Fibroblast of pulmonary artery (primary cell): ENCODE measurements around the gene ANXA2.

Experiments used
- DNase-seq: peaks from one replicate; pipeline ENCODE4 v3.0.0-alpha.2; 2010; ENCODE audit warnings: low read depth
- H3K4me3 ChIP-seq: replicated peaks from 2 replicates; pipeline ENCODE4 v1.5.1; 2011; ENCODE audit warnings: low read depth, mild to moderate bottlenecking, control low read depth, low read length, moderate library complexity
- CTCF ChIP-seq: IDR thresholded peaks from 2 replicates; pipeline ENCODE4 v1.5.1; 2011; ENCODE audit warnings: mild to moderate bottlenecking, control low read depth, low read length, inconsistent platforms; ENCODE audit errors: missing control alignments

The ANXA2 gene

DNA sequence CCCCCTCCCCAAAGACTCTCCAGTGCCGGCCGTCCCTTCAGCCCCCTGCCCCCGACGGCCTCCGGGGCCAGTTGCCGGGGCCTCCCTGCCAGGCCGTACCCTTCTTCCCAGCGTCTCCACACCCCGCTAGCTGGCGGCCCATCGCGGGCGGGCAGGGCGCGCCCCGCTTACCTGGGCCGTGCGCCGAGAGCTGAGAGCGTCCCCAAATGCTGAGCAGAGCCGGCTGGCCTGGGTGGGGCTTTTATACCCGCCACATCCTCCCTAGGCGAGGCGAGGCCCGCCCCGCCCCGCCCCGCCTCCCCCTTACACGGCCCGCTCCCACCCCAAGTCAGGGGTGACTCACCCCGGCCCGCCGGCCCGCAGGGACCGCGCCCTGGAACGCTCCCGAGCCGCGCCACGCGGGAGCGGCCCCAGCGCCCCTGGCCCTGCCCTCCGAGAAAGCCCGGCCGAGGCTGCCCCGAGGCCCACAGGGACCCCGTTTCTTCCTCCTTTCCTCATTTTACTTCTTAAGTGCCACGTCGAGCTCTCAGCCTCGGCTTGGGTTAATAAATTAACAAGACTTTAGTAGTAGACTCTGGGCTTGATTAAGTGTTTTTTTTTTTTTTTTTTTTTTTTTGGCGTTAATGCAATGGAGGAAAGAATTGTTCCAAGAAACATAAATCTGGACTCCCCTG, at the start of gene ANXA2:
ANXA2 (minus strand) TSS at position 215 of the 674 bp plus-strand sequence. CDS start 11,911 bp downstream, outside the sequence.
- TF ChIP-seq CTCF, result no peak
- H3K4me3 ChIP-seq, result peak within 1 kb of the TSS; percentile 98
- DNase-seq, result peak; percentile 87

- H3K4me3 ChIP-seq, result no peak overlapping the region
- peak; percentile 69 for TF ChIP-seq CTCF
- DNase-seq, result peak; percentile 61
Observed at GRCh38 chr15:60444289-60444912, 46.6 kb upstream of the ANXA2 start.

GRCh38 chr15:60442763-60443162, 45.0 kb upstream of the ANXA2 start:
- no peak for DNase-seq
- no peak for TF ChIP-seq CTCF
- no peak overlapping the region for H3K4me3 ChIP-seq

- no peak for DNase-seq
- no peak for TF ChIP-seq CTCF
- no peak overlapping the region for H3K4me3 ChIP-seq
Observed at GRCh38 chr15:60442031-60442650, 44.4 kb upstream of the ANXA2 start.

GRCh38 chr15:60441331-60441730, 43.5 kb upstream of the ANXA2 start:
- DNase-seq, result no peak
- no peak overlapping the region for H3K4me3 ChIP-seq
- no peak for TF ChIP-seq CTCF

- no peak overlapping the region for H3K4me3 ChIP-seq
- no peak for DNase-seq
- TF ChIP-seq CTCF, result no peak
Observed at GRCh38 chr15:60438646-60439045, 40.9 kb upstream of the ANXA2 start.
